ENCODE measurements around the gene HDDC3.

The HDDC3 gene

DNA sequence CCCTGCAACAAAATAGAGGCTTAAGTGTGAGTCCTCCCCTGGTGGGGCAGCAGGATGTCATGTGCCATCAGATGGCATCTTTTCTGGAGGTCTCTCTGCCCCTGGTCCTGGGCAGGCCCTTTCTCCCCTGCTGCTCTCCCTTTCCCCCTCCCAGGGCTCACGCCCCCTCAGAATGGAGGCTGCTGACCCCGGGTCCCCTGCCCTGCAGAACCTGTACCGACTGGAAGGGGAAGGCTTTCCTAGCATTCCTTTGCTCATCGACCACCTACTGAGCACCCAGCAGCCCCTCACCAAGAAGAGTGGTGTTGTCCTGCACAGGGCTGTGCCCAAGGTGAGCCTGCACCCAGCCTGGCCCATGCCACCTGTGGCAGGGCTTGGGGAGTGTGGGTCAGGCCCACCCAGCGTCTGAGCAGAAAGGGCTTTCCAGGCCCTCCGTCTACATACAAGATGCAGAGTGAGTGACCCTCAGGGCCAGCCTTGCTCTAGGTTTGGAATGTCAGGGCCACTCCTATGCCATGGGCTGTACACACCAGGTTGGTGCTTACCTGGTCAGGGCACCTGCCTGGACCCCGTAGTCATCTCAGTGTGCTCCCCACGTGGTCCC, 40.9 kb downstream of the HDDC3 start:
- DNase-seq (ENCODE audit: low spot score): no peak

DNA sequence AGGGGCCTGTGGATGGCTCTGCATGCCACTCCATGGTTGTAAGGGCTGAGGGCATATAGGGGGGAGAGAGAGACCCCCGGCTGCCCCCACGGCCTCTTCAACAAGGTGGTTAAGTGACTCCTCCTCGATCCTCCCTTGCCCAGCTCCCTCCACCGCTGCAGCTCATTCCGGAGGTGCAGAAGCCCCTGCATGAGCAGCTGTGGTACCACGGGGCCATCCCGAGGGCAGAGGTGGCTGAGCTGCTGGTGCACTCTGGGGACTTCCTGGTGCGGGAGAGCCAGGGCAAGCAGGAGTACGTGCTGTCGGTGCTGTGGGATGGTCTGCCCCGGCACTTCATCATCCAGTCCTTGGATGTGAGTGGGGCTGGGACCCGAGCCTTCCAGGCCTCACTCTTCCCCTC, 41.5 kb downstream of the HDDC3 start:
- DNase-seq (ENCODE audit: low spot score): no peak

DNA sequence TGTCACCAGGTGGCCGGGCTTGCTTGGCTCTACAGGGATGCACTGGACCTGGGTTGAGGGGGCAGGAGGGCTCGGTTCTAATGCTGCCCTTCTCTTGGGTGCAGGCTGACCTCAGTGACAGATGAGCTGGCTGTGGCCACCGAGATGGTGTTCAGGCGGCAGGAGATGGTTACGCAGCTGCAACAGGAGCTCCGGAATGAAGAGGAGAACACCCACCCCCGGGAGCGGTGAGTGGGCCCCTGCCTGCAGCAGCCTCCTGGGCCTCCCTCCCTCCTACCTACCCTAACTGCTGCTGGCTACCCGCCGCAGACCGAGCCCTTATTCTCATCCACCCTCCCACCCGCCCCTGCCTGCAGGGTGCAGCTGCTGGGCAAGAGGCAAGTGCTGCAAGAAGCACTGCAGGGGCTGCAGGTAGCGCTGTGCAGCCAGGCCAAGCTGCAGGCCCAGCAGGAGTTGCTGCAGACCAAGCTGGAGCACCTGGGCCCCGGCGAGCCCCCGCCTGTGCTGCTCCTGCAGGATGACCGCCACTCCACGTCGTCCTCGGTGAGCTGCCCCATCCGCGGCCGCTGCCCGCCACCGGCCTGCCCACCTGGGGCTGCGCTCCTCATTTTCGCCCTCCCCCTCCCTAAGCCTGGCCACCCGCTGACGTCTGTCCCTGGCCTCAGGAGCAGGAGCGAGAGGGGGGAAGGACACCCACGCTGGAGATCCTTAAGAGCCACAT, 42.5 kb downstream of the HDDC3 start:
- no peak for DNase-seq (ENCODE audit: low spot score)

DNA sequence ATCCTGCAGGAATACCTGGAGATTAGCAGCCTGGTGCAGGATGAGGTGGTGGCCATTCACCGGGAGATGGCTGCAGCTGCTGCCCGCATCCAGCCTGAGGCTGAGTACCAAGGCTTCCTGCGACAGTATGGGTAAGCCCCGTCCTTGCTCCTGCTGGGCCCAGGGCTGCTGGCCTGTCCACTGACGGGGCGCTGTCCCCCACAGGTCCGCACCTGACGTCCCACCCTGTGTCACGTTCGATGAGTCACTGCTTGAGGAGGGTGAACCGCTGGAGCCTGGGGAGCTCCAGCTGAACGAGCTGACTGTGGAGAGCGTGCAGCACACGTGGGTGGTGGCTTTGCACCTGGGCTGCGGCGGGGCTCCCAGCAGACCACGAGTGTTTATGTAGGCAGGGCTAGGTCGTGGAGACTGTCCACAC, 43.0 kb downstream of the HDDC3 start:
- DNase-seq (ENCODE audit: low spot score): no peak

DNA sequence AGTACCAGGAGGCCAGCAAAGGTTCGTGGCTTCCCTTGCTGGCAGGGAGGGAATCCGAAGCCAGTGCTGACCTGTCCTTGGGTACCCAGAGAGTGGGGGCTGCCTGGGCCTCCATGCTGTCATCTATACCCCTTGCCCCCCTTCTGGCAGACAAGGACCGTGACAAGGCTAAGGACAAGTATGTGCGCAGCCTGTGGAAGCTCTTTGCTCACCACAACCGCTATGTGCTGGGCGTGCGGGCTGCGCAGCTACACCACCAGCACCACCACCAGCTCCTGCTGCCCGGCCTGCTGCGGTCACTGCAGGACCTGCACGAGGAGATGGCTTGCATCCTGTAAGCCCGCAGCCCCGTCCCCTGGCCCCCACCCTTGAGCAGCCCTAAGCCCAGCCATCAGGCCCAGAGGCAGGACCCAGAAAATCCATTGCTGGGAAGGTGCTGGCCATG, 45.3 kb downstream of the HDDC3 start:
- DNase-seq (ENCODE audit: low spot score): no peak

DNA sequence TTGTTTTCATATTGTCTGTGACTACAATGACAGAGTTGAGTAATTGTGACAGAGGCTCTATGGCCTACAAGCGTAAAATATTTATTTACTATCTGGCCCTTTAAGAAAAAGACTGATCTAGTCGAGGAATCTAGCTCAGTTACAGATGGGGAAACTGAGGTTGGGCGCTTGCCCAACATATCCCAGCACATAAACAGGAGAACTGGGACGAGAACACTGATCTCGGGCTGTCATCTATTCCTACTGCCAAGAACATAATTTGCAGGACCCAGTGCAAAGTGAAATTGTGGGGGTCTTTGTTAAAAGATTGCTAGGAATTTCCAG, 46.1 kb downstream of the HDDC3 start:
- DNase-seq (ENCODE audit: low spot score): no peak

DNA sequence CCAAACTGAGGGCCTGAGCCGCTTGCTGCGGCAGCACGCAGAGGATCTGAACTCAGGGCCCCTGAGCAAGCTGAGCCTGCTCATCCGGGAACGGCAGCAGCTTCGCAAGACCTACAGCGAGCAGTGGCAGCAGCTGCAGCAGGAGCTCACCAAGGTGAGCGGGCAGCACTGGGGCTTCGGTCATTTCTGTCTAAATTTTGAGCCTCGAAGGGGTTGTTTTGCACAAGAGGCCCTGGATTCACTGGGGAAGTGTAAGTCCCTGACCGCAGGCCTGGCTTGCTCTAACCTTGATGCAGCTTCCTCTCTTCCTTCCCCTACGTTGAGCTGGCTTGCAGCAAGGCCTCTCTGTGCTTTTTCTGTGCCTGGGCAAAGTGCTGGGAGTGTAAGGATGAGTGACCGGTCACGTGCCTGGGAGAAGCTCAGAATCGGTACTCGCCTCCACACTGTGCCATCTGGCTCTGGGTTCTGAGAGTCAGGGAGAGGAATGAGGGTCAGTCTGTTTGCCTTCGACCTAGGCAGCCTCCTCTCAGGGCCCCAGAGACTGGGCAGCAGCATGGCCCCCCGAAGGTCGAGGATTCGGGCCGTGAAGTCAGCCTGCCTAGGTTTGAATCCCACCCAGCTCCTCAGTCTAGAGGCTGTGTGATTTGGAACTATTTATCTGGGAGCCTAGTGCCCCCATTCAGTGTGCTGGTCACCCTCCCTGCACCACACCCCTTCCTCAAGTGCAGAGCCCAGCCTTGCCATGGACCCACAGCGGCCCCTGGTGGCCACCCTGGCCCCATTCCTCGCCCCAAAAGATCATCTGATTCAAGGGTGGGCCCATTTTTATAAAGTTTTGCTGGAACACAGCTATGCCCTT, 46.7 kb downstream of the HDDC3 start:
- DNase-seq (ENCODE audit: low spot score): peak; percentile 82

DNA sequence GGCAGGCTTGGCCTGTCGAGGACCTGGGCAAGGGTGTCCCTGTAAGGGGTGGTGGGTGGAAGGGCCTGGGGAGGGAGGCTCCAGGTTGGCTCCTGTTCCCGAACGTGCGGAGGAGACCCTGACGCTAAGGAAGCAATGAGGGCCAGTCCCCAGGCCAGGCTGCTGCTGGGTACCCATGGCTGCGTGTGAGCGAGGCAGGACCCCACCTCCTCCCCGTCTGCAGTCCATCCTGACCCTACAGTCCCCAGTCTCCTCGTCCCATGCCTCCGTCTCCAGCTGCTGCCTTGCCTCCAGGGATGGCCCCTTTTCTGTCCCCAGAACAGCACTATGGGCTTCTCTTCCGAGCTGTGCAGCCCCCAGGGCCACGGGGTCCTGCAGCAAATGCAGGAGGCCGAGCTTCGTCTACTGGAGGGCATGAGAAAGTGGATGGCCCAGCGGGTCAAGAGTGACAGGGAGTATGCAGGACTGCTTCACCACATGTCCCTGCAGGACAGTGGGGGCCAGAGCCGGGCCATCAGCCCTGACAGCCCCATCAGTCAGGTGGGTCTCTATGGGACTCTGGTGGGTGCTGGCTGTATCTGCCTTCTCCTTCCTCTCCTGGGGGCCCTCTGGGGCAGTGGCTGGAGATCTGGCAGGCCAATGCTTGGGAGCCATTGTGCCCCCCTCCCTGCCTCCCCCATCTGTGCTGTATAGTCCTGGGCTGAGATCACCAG, 47.5 kb downstream of the HDDC3 start:
- DNase-seq (ENCODE audit: low spot score): no peak

DNA sequence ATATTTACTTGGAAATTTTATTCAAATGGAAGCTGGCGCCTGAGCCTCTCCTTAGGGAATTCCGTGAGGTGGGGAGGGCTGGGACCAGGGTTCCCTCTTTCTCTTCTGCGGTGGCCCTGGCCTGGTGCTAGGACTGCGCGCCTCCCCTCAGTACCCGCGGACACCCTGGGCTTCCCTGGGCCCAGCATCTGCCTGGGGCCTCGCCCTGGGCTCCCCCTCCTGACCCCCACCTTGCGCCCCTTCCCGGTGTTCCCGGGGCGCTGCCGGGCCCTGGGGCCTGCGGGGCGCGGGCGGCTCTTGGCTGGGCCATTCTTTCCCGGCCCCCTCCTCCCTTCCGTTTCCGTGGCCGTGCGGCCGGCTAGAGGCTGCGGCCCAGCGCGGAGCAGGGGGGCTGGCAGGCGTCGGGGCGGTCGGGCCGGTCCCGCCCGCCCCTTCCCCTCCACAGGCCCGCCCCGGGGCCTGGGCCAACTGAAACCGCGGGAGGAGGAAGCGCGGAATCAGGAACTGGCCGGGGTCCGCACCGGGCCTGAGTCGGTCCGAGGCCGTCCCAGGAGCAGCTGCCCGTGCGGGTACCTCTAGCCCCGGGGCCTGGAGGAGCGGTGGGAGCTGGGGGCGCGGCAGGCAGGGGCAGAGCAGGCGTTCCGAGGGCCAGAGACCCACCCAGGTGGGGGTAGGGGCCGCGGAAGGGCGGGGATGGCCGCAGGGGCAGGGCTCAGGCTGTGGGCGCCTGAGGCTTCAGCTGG, 48.2 kb downstream of the HDDC3 start, which contains the start of gene FES:
FES (plus strand) TSS at position 529 of the 743 bp plus-strand sequence. CDS start 542 bp downstream, outside the sequence.
- peak; percentile 49 for DNase-seq (ENCODE audit: low spot score)

DNA sequence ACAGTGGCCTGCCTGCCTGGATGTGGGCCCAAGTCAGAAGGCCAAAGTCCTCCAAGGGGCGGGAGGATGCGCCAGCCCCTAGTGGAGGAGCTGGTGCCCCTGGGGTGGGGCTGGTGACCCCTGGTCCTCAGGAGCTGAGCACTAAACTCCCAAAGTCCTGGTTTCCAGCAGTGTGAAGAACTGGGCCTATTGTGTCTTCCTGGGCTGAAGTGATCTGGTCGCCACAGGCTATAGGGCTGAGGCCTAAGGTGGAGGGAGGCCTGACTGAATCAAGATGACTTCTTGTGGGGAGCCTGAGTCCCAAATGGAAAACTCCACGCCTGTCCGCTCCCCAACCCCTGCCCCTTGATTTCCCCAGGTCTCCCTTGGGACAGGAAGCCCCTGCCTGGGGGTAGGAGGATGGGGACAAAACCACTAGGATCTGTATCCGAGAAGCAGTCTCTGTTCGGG, 48.8 kb downstream of the HDDC3 start:
- no peak for DNase-seq (ENCODE audit: low spot score)

DNA sequence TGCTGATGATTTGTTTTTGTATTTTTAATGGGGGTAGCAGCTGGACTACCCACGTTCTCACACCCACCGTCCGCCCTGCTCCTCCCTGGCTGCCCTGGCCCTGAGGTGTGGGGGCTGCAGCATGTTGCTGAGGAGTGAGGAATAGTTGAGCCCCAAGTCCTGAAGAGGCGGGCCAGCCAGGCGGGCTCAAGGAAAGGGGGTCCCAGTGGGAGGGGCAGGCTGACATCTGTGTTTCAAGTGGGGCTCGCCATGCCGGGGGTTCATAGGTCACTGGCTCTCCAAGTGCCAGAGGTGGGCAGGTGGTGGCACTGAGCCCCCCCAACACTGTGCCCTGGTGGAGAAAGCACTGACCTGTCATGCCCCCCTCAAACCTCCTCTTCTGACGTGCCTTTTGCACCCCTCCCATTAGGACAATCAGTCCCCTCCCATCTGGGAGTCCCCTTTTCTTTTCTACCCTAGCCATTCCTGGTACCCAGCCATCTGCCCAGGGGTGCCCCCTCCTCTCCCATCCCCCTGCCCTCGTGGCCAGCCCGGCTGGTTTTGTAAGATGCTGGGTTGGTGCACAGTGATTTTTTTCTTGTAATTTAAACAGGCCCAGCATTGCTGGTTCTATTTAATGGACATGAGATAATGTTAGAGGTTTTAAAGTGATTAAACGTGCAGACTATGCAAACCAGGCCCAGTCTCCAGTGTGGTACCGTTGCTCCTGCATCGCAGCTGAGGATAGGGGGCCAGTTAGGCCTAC, 49.4 kb downstream of the HDDC3 start:
- no peak for DNase-seq (ENCODE audit: low spot score)

DNA sequence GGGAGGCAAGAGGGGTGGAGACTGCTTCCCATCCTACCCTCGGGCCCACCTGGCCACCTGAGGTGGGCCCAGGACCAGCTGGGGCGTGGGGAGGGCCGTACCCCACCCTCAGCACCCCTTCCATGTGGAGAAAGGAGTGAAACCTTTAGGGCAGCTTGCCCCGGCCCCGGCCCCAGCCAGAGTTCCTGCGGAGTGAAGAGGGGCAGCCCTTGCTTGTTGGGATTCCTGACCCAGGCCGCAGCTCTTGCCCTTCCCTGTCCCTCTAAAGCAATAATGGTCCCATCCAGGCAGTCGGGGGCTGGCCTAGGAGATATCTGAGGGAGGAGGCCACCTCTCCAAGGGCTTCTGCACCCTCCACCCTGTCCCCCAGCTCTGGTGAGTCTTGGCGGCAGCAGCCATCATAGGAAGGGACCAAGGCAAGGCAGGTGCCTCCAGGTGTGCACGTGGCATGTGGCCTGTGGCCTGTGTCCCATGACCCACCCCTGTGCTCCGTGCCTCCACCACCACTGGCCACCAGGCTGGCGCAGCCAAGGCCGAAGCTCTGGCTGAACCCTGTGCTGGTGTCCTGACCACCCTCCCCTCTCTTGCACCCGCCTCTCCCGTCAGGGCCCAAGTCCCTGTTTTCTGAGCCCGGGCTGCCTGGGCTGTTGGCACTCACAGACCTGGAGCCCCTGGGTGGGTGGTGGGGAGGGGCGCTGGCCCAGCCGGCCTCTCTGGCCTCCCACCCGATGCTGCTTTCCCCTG, 50.2 kb downstream of the HDDC3 start:
- DNase-seq (ENCODE audit: low spot score): no peak

DNA sequence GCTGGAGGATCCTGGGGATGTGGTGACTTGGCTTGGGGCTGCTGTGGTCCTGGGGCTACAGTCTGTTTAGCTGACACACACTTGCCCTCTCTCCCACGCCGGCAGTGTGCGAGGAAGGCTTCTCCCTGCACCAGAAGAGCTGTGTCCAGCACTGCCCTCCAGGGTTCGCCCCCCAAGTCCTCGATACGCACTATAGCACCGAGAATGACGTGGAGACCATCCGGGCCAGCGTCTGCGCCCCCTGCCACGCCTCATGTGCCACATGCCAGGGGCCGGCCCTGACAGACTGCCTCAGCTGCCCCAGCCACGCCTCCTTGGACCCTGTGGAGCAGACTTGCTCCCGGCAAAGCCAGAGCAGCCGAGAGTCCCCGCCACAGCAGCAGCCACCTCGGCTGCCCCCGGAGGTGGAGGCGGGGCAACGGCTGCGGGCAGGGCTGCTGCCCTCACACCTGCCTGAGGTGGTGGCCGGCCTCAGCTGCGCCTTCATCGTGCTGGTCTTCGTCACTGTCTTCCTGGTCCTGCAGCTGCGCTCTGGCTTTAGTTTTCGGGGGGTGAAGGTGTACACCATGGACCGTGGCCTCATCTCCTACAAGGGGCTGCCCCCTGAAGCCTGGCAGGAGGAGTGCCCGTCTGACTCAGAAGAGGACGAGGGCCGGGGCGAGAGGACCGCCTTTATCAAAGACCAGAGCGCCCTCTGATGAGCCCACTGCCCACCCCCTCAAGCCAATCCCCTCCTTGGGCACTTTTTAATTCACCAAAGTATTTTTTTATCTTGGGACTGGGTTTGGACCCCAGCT, 51.0 kb downstream of the HDDC3 start:
- no peak for DNase-seq (ENCODE audit: low spot score)

DNA sequence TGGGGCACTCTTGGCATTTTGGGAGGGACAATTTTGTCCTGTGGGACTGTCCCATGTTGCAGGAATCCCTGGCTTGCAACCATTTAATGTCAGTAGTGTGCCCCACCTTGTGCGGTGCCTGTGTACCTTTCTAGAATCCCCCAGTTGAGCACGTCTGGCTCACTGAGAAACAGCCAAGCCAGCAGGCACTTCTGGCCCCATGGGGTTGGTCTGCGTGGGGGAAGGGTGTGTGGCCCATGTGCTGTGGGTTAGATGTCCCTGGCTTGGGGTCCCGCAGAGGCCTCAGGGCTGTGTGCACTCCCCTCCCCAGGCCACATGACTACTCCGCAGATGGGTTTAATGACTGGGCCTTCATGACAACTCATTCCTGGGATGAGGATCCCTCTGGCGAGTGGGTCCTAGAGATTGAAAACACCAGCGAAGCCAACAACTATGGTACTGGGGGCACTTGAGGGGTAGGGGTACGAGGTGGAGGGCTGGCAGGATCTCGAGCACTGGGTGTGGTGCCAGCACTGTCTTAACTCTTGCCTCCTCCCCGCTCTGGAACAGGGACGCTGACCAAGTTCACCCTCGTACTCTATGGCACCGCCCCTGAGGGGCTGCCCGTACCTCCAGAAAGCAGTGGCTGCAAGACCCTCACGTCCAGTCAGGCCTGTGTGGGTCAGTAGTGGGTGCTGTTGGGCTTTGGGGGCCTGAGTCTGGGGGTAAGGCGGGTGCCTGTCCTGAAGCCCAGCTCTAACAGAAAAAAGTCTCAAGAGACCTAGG, 51.8 kb downstream of the HDDC3 start:
- DNase-seq (ENCODE audit: low spot score): no peak
